Measurements from ENCODE around the gene INSRR.

INSRR gene

DNA sequence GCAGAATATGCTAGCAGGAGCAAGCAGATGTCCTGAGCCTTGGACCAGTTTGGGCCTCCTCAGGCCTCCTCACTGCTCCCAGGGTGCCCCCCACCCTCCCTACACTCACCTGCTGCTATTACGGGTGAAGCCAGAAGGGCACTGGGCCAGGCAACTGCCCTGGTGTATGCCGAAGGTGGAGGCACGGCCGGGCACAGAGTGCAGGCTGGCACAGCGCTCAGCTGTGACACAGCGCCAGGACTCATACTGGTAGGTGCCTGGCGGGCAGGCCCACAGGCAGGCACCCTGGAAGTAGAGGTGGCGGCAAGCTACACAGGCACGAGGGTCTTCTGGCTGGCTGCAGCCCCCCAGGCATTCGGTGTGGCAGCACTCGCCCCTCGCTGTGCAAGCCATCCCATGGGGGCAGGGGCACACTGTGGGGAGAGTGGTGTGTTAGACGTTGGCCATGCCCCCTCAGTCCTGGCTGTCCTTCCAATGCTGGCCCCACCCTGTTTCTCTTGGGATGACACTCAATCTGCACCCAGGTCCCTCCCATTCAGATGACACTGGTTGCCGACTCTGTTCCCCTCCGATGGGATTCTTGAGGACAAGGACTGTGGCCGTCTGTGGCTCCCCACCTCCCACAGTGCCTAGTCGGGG, 7.0 kb downstream of the INSRR start:
- no peak for DNase-seq (ENCODE audit: low read depth, low spot score)

DNA sequence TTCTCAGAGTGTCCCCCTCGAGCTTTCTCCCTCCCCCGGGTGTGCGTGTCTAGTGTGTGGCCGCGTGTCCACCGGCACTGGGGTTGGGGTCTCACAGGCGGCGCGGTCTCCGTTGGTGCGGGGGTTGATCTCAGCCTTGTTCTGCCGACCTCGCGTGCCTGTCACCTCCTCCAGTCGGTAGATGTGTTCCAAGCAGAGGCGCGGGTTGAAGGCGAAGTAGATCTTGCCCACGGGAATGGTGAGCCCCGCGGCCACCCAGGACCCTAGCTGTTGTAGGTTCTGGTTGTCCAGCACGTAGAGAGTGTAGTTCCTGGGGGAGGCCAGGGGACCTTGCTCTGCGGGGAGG, 9.8 kb downstream of the INSRR start:
- DNase-seq (ENCODE audit: low read depth, low spot score) = no peak

DNA sequence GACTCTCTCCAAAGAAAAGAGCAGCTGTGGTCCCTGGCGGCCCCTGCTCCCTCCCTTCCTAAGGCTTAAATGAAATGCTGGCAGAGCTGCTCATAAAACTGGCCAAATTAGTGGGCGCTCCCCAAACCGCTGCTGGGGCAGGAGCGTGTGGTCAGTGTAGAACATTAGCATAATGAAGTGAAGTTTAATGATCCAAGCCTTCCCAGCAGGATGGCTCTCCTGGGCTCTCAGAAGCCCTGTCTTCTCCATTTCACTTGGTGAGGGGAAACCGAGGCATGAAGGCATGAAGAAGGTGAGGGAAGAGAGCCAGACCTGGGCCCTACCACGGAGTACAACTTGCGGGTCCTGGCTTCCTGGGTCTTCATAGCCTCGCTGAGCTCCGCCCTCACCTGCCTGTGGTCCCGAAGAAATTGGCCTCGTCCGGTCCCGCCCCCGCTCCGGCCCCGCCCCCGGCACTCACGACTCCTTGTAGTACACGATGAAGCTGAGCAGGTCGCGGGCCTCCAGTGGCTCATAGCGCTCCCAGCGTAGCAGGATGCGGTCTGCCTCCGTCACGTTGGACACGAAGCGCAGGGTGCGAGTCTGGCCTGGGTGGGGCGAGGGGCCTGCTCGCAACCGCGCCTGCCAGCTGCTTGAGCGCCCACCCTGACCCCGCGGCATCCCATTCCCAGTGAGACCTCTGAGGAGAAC, 10.3 kb downstream of the INSRR start:
- DNase-seq (ENCODE audit: low read depth, low spot score) = no peak

DNA sequence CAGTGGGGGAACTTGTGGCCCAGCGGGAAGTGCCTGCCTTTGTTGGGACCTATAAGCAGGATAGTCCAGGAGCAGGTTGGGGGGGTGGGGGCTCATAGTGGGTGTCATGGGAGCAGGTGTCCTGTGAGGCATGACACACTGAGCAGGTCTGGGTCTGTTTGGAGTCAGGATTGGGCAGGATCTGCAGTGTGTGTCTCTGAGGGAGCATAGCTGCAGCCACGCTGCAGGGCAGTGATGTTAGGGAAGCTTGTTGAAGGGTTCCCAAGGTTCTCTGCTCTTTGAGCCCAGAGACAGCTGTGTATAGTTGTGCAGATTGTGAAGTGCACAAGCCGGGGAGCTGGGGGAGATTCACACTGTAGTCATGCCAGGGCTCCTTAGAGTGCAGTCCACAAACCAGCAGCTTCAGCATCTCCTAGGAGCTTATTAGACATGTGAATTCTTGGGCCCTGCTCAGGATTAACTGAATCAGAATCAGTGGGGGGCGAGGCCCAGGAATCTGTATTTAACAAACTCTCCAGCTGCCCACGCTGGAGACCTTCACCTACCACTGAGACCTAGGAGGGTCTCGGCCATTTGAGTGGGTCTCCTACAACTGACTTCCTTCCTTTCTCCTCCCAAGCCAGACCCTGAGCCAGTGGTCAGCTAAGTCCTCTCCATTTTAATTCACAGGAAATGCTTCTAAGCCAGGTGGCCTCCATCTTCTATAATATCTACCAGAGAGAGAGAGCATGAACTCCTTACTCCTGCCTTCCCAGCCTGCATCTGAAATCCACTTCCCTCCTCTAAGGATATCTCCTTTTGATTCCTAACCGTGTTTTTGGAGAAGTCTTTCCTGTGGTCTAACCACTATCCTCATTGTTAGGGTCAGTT, 11.1 kb downstream of the INSRR start:
- DNase-seq (ENCODE audit: low read depth, low spot score) = no peak

DNA sequence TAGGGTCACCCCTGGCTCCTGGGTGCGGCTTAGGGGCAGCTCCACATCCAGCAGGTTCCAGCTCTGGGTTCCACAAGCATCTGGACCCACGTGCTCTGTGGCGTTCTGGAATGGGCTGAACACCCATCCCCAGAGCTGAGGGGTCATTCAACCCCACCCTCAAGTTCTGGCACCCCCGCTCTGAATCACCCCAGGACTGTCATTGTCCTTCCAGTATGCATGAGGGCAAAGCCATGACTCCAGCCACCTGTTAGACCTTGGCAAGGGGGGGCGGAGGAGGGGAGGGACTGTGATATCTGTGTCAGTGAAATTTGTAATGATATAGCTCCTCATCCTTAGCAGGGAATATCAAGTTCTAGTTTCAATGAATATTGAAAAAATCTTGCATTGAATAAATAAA, 12.3 kb downstream of the INSRR start:
- no peak for DNase-seq (ENCODE audit: low read depth, low spot score)

DNA sequence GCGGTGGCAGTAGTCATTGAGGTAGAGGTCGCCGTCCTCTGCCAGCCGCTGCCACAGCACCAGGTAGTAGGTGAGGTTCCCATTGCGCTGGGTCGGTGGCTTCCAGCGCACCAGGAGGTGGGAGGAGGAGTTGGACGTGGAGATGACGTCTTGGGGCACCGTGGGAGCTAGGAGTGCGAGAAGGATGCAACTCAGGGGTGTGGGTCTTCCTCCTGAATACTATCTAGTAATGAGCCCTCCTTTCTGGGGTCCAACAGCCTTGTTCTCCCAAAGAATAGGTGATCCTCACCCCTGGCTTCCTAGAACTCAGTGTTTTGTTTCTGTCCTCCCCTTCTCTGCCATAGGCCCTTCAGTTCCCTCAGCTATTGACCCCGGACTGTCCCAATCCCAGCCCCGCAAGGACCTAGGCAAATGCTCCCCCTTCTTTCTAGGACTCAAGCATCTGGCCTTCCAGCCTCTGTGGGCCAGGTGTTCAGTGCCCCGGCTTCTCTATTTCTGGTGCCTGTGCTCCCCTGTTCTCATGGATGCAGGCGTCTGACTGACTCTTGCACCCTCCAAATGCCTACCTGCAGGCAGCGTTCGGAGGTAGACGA, 12.9 kb downstream of the INSRR start:
- no peak for DNase-seq (ENCODE audit: low read depth, low spot score)

DNA sequence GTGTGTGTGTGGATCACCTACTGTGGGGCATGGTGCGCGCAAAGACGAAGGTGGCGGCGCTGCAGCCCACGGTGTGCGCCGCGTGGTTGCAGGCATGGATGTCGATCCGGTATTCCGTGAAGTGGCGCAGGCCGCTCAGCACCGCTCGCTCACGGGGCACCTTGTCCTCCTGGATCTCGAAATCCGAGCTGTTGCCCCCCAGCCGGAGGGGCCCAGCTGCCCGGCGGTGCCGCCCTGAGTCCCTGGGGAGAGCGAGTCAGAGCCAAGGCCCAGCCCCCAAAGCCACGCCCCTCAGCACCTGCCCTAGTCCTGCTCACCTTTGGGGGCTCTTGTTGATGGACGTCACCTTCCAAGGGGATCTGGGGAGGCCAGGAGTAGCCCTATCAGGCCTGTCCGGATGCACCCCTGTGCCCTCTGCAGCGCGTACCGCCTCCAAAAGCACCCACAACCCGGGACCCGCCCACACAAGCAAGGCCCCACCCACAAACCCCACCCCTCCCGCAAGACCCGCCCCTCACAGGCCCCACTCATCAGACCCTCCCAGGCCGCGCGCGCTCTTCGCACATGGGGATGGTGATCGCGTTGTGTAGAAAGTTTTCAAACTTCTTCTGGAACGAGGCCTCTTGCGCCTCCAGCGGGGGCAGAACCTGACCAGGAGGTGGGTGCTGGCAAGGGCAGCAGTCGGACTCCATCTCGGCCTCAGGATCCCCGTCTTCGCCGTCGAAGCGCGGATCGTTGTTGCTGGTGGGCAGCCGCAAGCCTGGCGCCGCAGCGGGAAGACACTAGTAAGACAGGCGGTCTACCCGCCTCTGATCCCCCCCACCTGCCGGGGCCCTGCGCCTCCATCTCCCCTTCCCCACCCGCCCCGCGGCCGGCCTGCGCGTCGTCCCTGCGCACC, 13.6 kb downstream of the INSRR start:
- no peak for DNase-seq (ENCODE audit: low read depth, low spot score)

DNA sequence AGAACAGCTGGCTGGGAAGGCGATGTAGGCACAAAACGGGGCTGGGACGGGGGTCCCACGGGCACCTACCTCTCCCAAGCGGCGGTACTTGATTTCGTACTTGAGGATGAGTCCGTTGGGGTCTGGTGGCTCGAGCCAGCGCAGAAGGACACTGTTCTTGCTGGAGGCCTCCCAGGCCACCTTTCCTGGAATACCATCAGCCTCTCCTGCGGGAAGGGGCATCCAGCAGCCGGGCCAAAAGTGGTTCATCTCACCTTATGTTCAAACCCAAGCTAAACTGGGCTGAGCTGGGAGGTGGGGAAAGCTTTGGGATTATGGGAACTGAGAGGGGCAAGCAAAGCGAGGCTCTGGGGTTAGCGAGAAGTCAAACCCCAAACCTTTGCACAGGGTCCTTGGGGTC, 14.3 kb downstream of the INSRR start:
- no peak for DNase-seq (ENCODE audit: low read depth, low spot score)

DNA sequence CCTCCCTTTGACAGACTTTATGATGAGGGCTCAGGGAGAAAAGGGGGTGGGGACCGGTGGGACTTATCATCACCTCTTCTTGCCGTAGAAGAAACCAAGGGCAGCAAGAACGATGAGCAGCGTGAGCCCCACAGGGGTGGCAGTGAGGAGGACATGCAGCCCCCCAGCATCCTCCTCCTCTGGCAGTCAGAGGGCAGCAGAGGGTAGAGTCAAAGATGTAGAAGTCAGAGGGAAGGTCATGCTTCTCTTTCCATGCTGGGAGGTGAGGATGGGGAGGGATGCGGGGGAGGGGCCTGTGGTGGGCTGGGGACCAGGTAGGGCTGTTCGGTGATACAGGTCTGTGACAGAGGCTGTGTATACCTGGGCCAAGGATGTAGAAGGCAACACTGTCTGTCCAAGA, 14.8 kb downstream of the INSRR start:
- DNase-seq (ENCODE audit: low read depth, low spot score) = no peak

DNA sequence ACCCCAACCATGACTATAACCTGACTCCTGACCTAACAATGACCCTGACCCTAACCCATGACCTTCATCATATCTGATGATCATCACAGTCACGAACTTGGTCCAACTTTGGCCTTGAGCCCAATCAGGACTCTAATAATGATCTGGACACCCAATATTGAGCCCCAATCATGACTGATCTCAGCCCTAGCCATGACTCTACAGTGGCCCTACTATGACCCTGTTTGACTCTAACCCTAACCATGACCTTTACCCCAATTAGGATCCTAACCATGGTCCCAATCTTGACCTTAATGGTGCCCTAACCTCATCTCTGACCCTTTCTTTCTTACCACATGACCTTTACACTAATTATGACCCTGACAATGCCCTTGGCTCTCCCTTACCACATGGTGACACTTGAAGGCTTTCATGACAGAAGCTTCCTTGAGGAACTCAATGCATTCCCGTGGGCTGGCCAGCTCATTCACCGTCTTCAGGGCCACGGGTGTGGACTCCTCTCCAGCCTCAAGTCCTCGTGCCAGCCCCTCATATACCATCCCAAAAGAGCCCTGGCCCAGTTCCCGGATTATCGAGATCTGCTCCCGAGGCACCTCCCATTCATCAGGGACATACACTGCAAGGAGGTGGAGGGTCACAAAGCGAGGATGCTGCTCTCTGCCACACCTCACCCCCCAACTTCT, 16.2 kb downstream of the INSRR start:
- no peak for DNase-seq (ENCODE audit: low read depth, low spot score)

DNA sequence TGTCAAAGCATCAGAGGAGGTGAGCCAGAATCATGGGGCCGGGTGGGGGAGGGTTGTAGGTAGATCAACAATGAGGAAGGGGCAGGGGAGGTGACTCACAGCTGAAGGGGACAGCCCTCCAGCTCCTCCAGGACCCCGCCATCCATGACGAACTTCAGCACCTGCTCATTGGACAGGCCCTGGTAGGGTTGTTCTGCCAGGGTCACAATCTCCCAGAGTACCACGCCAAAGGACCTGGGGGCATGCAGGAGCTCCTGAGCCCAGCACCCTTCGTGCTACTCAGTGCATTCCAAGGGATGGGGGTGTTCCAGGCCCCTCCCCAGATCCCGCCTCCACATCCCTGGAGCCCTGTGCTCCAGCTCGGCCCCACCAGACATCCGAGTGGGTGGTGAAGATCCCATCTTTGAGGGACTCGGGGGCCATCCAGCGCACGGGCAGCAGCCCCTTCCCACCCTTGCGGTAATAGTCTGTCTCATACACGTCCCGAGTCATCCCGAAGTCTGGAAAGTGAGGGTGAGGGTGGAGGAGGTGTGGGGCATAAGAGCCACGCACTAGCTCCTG, 17.5 kb downstream of the INSRR start:
- no peak for DNase-seq (ENCODE audit: low read depth, low spot score)

DNA sequence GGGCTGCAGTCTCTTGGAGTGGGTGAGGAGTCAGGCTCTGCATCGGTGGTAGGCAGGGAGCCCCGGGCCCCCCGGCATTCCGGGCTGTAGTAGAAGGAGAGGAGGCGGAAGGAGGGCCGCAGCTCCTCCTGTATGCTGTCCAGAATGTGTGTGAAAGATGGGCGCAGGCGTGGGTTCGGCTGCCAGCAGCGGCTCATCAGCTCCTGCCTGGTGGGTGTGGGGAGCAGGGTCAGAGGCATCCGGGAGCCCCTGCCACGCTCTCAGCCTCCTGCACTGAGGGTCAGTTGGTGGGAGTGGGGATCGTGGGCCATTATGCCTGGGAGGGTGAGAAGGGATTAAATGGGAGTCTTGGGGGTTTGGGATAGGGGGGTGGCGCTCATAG, 18.0 kb downstream of the INSRR start:
- no peak for DNase-seq (ENCODE audit: low read depth, low spot score)

DNA sequence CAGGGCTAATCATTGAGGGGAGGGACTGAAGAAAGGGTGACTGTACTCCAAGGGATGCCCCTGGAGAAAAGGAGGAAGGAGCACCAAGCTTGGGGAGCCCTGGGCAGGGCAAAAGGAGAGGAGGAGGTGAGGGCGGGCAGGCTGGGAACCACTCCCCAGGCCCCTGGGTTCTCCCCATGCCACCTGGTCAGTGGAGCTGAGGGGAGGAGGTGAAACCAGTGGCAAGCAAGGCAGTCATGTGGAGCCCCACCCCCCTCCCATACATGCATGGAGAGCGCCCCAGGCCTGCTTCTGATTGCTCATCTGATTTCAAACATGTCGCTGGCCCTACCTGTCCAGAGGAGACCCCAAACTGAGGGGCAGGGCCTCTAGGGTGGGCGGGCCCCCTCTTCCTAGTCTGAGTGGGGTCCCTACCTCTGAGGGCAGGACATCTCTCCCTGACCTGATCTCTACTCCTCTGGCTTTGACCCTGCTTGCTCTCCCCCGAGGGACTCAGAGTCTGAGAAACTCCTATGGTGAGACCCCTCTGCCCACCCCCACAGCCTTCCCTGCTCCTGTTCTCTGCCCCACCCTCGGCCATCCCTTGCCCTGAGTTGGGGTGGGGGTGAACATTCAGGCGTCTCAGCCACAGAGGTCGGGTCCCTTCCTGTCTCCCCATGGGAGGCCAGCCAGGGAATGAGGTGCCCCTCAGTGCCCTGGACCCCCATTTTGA, 18.6 kb downstream of the INSRR start:
- no peak for DNase-seq (ENCODE audit: low read depth, low spot score)

DNA sequence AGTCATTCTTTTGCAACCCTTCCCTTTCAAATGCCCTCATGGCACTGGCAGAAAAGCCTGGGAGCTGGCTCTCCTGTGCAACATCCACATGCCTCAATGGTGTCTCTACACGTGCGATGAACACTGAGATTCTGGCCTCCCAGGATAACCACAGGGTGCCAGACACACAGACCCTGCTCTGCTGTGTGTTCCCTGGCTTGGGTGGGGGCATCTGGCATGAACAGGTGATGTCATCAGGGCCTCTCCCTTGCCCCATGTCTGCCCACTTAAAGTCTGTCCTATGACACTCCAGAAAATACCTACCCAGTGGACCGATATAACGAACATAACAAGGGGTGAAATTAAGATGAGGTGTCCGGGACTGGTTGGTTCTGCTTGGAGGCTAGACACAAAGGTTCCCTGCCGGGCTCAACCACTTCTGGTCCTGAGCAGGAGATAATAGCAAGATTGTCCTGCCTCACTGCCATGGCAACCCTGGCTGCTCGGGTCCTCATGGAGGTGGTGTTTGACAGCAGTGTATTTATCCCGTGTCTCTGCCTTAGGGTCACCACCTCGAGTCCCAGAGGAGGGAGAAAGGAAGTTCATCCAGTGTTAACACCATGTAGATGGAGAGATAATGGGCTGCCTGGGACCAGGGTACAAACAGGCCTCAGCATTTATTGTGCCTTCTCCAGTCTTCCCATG, 19.3 kb downstream of the INSRR start:
- DNase-seq (ENCODE audit: low read depth, low spot score) = no peak

DNA sequence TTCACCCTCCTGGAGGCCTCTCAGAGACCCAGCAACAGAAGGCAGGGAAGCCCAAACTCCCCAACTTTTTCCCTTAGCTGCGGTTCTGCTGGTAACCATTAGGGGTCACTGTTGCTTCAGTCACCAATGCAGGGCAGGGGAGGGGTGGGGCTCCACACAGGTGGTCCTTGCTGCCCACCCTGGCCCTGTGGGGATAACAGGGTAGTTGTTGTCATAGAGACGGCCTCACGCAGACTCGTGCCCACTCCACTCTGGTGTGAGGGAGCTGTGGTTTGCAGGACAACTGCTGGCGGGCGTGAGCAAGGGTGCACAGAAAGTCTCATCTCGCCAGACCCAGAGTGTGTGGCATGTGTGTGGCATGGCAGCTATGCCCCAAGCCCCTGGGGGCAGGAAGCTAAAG, 19.9 kb downstream of the INSRR start:
- no peak for DNase-seq (ENCODE audit: low read depth, low spot score)

DNA sequence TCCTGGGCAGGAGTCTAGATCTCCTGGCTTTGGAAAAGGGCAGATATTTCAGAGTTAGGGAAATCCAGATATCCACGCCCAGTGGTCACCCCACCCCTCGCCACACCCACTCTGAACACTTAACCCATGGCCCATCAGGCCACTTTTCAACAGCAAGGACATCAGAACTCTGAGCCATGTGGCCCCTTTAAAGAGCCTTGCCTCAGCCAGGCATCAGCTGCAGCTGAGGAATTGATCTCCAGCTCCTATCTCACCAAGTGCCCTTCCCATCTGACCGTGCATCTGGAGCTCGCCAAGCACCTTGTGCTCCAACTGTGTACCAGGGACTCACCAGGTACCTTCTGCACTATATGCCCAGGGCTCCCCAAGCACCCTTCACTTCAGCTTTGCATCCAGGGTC, 22.0 kb downstream of the INSRR start:
- no peak for DNase-seq (ENCODE audit: low read depth, low spot score)

DNA sequence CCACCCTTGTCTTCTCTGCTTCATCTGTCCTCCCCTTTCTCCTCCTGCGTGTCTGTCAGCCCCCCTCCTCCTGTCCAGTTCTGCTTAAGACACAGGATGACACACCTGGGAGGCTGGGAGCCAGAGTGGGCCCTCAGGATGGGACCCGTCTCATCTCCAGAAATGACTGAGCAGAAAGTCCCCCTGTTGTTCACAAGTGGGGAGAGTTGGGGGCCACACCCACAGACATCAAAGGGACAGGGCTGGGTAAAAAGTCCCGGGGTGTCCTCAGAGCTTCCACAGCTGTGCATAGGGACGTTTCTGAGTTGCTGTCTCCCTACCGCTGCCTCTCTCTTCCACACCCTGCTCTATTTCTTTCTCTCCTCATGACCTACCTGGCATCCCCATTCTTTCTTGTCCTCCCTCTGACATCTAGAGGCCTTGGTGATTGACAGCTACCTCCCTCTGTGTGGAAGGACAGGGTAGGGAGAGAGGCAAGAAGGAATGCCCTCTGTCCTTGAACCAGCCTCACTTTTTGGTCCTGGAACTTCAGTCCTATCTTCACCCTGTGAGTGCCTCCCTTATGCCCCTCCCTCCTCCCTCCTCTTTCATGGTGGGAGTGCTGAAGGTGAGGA, 22.8 kb downstream of the INSRR start:
- no peak for DNase-seq (ENCODE audit: low read depth, low spot score)

DNA sequence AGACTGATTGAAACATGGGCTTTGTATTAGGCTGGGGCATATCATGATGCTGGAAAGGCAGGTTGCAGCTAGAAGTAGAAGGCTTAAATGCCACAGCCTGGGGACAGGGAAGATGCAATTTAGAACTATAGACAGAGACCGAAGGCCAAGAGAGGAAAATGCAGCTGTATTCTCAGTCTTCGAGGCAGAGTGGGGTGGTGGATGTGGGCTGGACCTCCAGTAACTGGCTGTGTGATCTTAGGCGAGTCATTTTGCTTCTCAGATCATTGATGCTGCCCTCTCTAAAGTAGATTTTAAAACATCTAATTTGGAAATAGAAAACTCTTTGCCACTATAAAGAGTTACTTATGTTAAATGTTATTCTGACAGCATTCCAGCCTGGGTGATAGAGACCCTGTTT, 24.6 kb downstream of the INSRR start:
- no peak for DNase-seq (ENCODE audit: low read depth, low spot score)

DNA sequence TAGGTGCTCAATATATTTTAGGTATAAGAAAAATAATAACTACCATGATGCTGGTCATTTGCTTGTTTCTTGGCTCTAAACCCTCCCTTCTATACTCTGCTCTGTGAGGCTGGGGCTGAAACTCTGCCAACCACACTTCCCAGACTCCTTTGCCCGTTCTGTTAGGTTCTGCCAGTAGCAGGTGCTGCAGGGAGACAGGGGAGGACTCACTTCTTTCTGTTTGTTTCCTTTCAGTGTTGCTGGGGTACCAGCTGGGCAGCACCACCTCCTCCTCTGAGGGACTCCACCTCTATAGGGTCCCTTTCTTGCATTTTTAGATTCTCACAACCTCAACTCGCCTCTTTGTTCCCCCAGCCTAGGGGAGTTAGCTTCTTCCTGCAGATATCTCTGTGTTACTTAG, 25.3 kb downstream of the INSRR start:
- DNase-seq (ENCODE audit: low read depth, low spot score) = no peak
